OCI-LY1 (cell line): ENCODE measurements around the gene EYS.

ENCODE experiments used
- H2AFZ ChIP-seq: fragments of 200-600 bp; sonication (generic), shearing (Covaris generic); 2 replicates; pipeline ENCODE4 v1.6.0; 2014; ENCODE audit warnings: antibody characterized with exemption, mild to moderate bottlenecking, low read length
- H3F3A ChIP-seq: fragments of 200-600 bp; sonication (generic), shearing (Covaris generic); 2 replicates; pipeline ENCODE4 v1.6.0; 2014; ENCODE audit warnings: mild to moderate bottlenecking, antibody characterized with exemption, low read length, moderate library complexity; ENCODE audit not compliant: insufficient read depth
- H3K27ac ChIP-seq: fragments of 200-600 bp; sonication (generic); 2 replicates; pipeline ENCODE4 v1.5.1; 2014; ENCODE audit warnings: low read length, mixed run types, mild to moderate bottlenecking, low read depth; ENCODE audit not compliant: poor library complexity, severe bottlenecking
- H3K27me3 ChIP-seq: fragments of 200-600 bp; sonication (generic); 2 replicates; pipeline ENCODE4 v1.6.0; 2014; ENCODE audit warnings: antibody characterized with exemption, mild to moderate bottlenecking, low read length, moderate library complexity; ENCODE audit not compliant: insufficient read depth
- H3K36me3 ChIP-seq: fragments of 200-600 bp; sonication (generic); 2 replicates; pipeline ENCODE4 v1.6.1; 2014; ENCODE audit warnings: mild to moderate bottlenecking, antibody characterized with exemption, low read length, moderate library complexity, mixed read lengths; ENCODE audit not compliant: insufficient read depth
- H3K4me1 ChIP-seq: fragments of 200-600 bp; sonication (generic); 2 replicates; pipeline ENCODE4 v1.5.1; 2014; ENCODE audit warnings: mild to moderate bottlenecking, low read length, moderate library complexity; ENCODE audit not compliant: insufficient read depth, severe bottlenecking
- H3K4me2 ChIP-seq: fragments of 200-600 bp; sonication (generic), shearing (Covaris generic); 2 replicates; pipeline ENCODE4 v1.6.1; 2014; ENCODE audit warnings: low read length
- H3K4me3 ChIP-seq: fragments of 200-600 bp; sonication (generic); 2 replicates; pipeline ENCODE4 v1.5.1; 2014; ENCODE audit warnings: low read length, low read depth, mild to moderate bottlenecking, mixed read lengths; ENCODE audit not compliant: poor library complexity, severe bottlenecking
- H3K79me2 ChIP-seq: fragments of 200-600 bp; shearing (Covaris generic); 2 replicates; pipeline ENCODE4 v1.6.1; 2016; ENCODE audit warnings: mixed run types, low read length, mixed read lengths; ENCODE audit not compliant: insufficient read depth
- H3K9ac ChIP-seq: fragments of 200-600 bp; sonication (generic), shearing (Covaris generic); 2 replicates; pipeline ENCODE4 v1.6.1; 2014; ENCODE audit warnings: mild to moderate bottlenecking, low read length, mixed read lengths
- H3K9me2 ChIP-seq: fragments of 200-600 bp; sonication (generic), shearing (Covaris generic); 2 replicates; pipeline ENCODE4 v1.6.1; 2014; ENCODE audit warnings: low read depth, mild to moderate bottlenecking, low read length, mixed read lengths
- H3K9me3 ChIP-seq: fragments of 200-600 bp; shearing (Covaris generic); 2 replicates; pipeline ENCODE4 v1.6.1; 2014; ENCODE audit warnings: low read length, mixed read lengths
- H4K20me1 ChIP-seq: fragments of 200-600 bp; sonication (generic), shearing (Covaris generic); 2 replicates; pipeline ENCODE4 v1.6.0; 2016; ENCODE audit warnings: mild to moderate bottlenecking, low read length; ENCODE audit not compliant: insufficient read depth
- CTCF ChIP-seq: fragments of 200-600 bp; sonication (generic), shearing (Covaris generic); IDR thresholded peaks from 2 replicates; pipeline ENCODE4 v1.5.1; 2017; ENCODE audit warnings: mild to moderate bottlenecking, antibody characterized with exemption, low read length, moderate library complexity, mixed read lengths
- EZH2 ChIP-seq: fragments of 200-600 bp; sonication (generic), shearing (Covaris generic); IDR thresholded peaks from 2 replicates; pipeline ENCODE4 v1.8.0; 2017; ENCODE audit warnings: borderline replicate concordance, mixed run types, mild to moderate bottlenecking, antibody characterized with exemption, low read length, moderate library complexity, mixed read lengths

EYS gene

GRCh38 chr6:65045801-65046200, 661.2 kb downstream of the EYS start:
- no peak overlapping the region for H2AFZ ChIP-seq
- TF ChIP-seq EZH2 (no peak), CTCF (no peak)
- H3F3A ChIP-seq = no peaks in the 10 kb centered on the region

GRCh38 chr6:65014006-65014405, 693.0 kb downstream of the EYS start:
- no peak overlapping the region for H2AFZ ChIP-seq
- H3K4me3 ChIP-seq = no peak overlapping the region
- H3K27me3 ChIP-seq = no peaks in the 10 kb centered on the region
- no peaks in the 10 kb centered on the region for H3F3A ChIP-seq
- no peak overlapping the region for H3K27ac ChIP-seq
- H3K79me2 ChIP-seq = no peaks in the 10 kb centered on the region
- H3K36me3 ChIP-seq = no peaks in the 10 kb centered on the region
- H3K4me2 ChIP-seq = no peak overlapping the region
- no peaks in the 10 kb centered on the region for H4K20me1 ChIP-seq
- no peak for TF ChIP-seq CTCF
- no peak for TF ChIP-seq EZH2
- 0 out of 2 replicates have a peak, but pooled peaks cover 4% of the 10 kb centered on the region for H3K9me2 ChIP-seq
- no peak overlapping the region for H3K9ac ChIP-seq
- no peaks in the 10 kb centered on the region for H3K4me1 ChIP-seq
- H3K9me3 ChIP-seq = no peaks in the 10 kb centered on the region

More at GRCh38 chr6:65045801-65046200, 661.2 kb downstream of the EYS start:
- Histone ChIP-seq H3K9me3 (no peaks in the 10 kb centered on the region), H3K79me2 (no peaks in the 10 kb centered on the region), H3K9me2 (no peaks in the 10 kb centered on the region), H3K4me1 (no peaks in the 10 kb centered on the region), H3K36me3 (no peaks in the 10 kb centered on the region), H3K27ac (no peak overlapping the region), H3K4me2 (no peak overlapping the region), H3K4me3 (no peak overlapping the region), H4K20me1 (no peaks in the 10 kb centered on the region), H3K27me3 (no peaks in the 10 kb centered on the region), H3K9ac (no peak overlapping the region)

GRCh38 chr6:65006788-65007187, 700.2 kb downstream of the EYS start:
- no peak for TF ChIP-seq EZH2
- no peak for TF ChIP-seq CTCF
- Histone ChIP-seq H2AFZ (no peak overlapping the region), H3K27ac (no peak overlapping the region), H3K4me3 (no peak overlapping the region), H3K79me2 (no peaks in the 10 kb centered on the region), H4K20me1 (no peaks in the 10 kb centered on the region), H3K36me3 (no peaks in the 10 kb centered on the region), H3K9me3 (no peaks in the 10 kb centered on the region), H3F3A (no peaks in the 10 kb centered on the region), H3K9me2 (no peaks in the 10 kb centered on the region), H3K4me1 (no peaks in the 10 kb centered on the region), H3K4me2 (no peak overlapping the region), H3K27me3 (no peaks in the 10 kb centered on the region), H3K9ac (no peak overlapping the region)
